ENCODE results near the gene EMC9. TPM values are rescaled to one million over a fixed set of nuclear protein-coding genes. Genes with fewer than 3 reads are reported as not detected.

Gene EMC9
- total and polyA plus RNA-seq, 2 donors (not counting 1 experiment from before 2014, with no cell fraction given) = 24.7 to 25.9 TPM

DNA sequence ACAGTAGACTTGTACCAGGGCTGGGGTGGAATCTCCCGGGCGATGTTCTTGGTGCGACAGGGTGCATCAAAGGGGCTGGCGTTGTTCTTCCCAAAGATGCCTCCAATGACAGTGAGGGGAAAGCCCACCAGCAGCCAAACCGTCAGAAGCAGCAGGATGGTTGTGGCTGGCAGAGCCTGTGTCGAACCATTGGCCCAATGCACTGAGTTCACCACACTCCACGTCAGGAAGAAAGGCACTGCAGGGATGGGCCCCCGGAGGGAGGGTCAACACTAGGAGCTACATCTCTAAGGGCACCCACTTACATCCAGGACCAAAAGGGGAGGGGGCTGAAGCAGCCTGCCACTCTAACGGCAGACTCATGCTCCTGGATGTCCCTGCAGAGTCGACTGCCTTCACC is 49.0 kb upstream of the EMC9 start:
- ChIA-PET CTCF (interaction anchor here (1.5 to 3.4 kb wide), 3 partner anchors 23 to 120 kb away, joined by 4 to 11 read pairs (median 5); partner anchors contain the start of genes CHMP4A, LTB4R2 and TINF2), POLR2A (interaction anchor here (1.3 kb wide), 1 partner anchor 23 kb away, joined by 3 read pairs; the partner anchor contains the start of gene CHMP4A)
- no peak overlapping the region for H3K27ac Mint-ChIP-seq
- ATAC-seq (ENCODE audit: low read depth) (no peak), DNase-seq (no peak)
- Histone ChIP-seq H2AFZ (ENCODE audit: insufficient read depth, low read depth, low read length, poor library complexity, severe bottlenecking) (no peak overlapping the region), H3K4me3 (ENCODE audit: control extremely low read depth in 1 of 5, extremely low read depth in 1 of 5, insufficient read depth in 1 of 5, low read depth in 2 of 5, low read length in 4 of 5) (no peak overlapping the region), H4K20me1 (ENCODE audit: control insufficient read depth, insufficient read depth, low read length, poor library complexity, severe bottlenecking) (no peaks in the 10 kb centered on the region), H3K4me2 (replicated peaks; ENCODE audit: low read depth, low read length, poor library complexity, severe bottlenecking) (no peak overlapping the region), H3K27ac (ENCODE audit: low read length in 2 of 2) (no peak overlapping the region), H3K4me1 (ENCODE audit: control insufficient read depth in 2 of 2, insufficient read depth in 2 of 2, low read length in 2 of 2) (peaks cover 25 to 29% of the 10 kb centered on the region in 2 donors), H3K36me3 (replicated peaks in 1 of 2; ENCODE audit: control extremely low read depth in 1 of 2, control insufficient read depth in 1 of 2, extremely low read depth in 1 of 2, insufficient read depth in 2 of 2, low read length in 1 of 2) (peaks cover 3 to 27% of the 10 kb centered on the region in 2 experiments), H3K79me2 (ENCODE audit: control insufficient read depth, insufficient read depth, low read length) (peaks cover 66% of the 10 kb centered on the region), H3K27me3 (replicated peaks in 1 of 4; ENCODE audit: control extremely low read depth in 1 of 4, control insufficient read depth in 3 of 4, insufficient read depth in 4 of 4, low read length in 3 of 4) (no peaks in the 10 kb centered on the region), H3K9me3 (ENCODE audit: control extremely low read depth in 1 of 3, control insufficient read depth in 2 of 3, insufficient read depth in 1 of 3, low read length in 2 of 3) (no peaks in the 10 kb centered on the region), H3K9ac (ENCODE audit: low read length) (no peak overlapping the region)
- H3K4me1 Mint-ChIP-seq = peaks cover 50% of the 10 kb centered on the region
- H3K27me3 Mint-ChIP-seq = no peaks in the 10 kb centered on the region
- no peak overlapping the region for H3K4me3 Mint-ChIP-seq
- WGBS (ENCODE audit: insufficient coverage) = 96% methylated on average over 8 of the region's 10 CpGs
- no peaks in the 10 kb centered on the region for H3K9me3 Mint-ChIP-seq (ENCODE audit: insufficient read depth)
- intact Hi-C loops (cut with micrococcal nuclease) = no loop called here
- TF ChIP-seq CTCF (IDR thresholded peaks at IDR 0.05) (no peak), EZH2 (IDR thresholded peaks at IDR 0.05; ENCODE audit: borderline replicate concordance, insufficient read depth, low read depth, low read length, poor library complexity, severe bottlenecking) (no peak)

DNA sequence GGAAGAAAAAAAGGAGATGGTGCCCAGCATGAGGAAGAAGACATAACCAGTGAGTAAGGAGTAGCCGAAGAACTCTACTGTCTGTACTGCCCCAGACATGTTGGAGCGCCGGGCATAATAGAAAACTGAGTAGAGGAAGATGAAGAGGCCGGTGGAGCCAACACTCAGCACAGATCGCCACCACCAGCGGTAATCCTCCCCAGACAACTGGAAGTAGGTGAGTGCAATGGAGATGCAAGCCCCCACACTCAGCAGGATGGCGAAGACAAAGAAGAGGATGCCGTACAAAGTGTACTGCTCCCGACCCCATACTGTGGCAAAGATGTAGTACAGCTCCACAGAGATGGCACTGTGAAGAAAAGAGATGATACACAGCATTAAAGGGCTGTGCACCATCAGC is 48.1 kb upstream of the EMC9 start:
- peaks cover 42% of the 10 kb centered on the region for H3K4me1 Mint-ChIP-seq
- peaks cover 21 to 23% of the 10 kb centered on the region in 2 donors for H3K4me1 ChIP-seq (ENCODE audit: control insufficient read depth in 2 of 2, insufficient read depth in 2 of 2, low read length in 2 of 2)
- WGBS (ENCODE audit: insufficient coverage) = 100% methylated on average over 1 of the region's 9 CpGs
- no peak for DNase-seq
- no peaks in the 10 kb centered on the region for H4K20me1 ChIP-seq (ENCODE audit: control insufficient read depth, insufficient read depth, low read length, poor library complexity, severe bottlenecking)
- H3K27ac ChIP-seq (ENCODE audit: low read length in 2 of 2) = peak overlapping the region; percentile 32 to 86
- H3K9ac ChIP-seq (ENCODE audit: low read length) = no peak overlapping the region
- ChIA-PET CTCF (interaction anchor here (0.7 to 3.7 kb wide), 9 partner anchors 24 to 121 kb away, joined by 3 to 21 read pairs (median 6); partner anchors contain the start of genes CHMP4A, CIDEB, IRF9 and LTB4R2), POLR2A (interaction anchor here (0.6 to 2.1 kb wide), 11 partner anchors 14 to 85 kb away, joined by 3 to 9 read pairs (median 4); partner anchors contain the start of genes CHMP4A, MDP1, PSME1 and PSME2)
- no peaks in the 10 kb centered on the region for H3K27me3 Mint-ChIP-seq
- peaks cover 3 to 36% of the 10 kb centered on the region in 2 experiments for H3K36me3 ChIP-seq (replicated peaks in 1 of 2; ENCODE audit: control extremely low read depth in 1 of 2, control insufficient read depth in 1 of 2, extremely low read depth in 1 of 2, insufficient read depth in 2 of 2, low read length in 1 of 2)
- peaks cover 65% of the 10 kb centered on the region for H3K79me2 ChIP-seq (ENCODE audit: control insufficient read depth, insufficient read depth, low read length)
- H2AFZ ChIP-seq (ENCODE audit: insufficient read depth, low read depth, low read length, poor library complexity, severe bottlenecking) = peak overlapping the region; percentile 76
- intact Hi-C loops (cut with micrococcal nuclease) = no loop called here
- H3K4me2 ChIP-seq (replicated peaks; ENCODE audit: low read depth, low read length, poor library complexity, severe bottlenecking) = peak overlapping the region; percentile 96
- no peaks in the 10 kb centered on the region for H3K27me3 ChIP-seq (replicated peaks in 1 of 4; ENCODE audit: control extremely low read depth in 1 of 4, control insufficient read depth in 3 of 4, insufficient read depth in 4 of 4, low read length in 3 of 4)
- peak overlapping the region; percentile 46 for H3K27ac Mint-ChIP-seq
- H3K9me3 ChIP-seq (ENCODE audit: control extremely low read depth in 1 of 3, control insufficient read depth in 2 of 3, insufficient read depth in 1 of 3, low read length in 2 of 3) = no peaks in the 10 kb centered on the region
- H3K4me3 Mint-ChIP-seq = no peak overlapping the region
- ATAC-seq (ENCODE audit: low read depth) = no peak
- TF ChIP-seq CTCF (IDR thresholded peaks at IDR 0.05) (no peak), EZH2 (IDR thresholded peaks at IDR 0.05; ENCODE audit: borderline replicate concordance, insufficient read depth, low read depth, low read length, poor library complexity, severe bottlenecking) (no peak)
- no peak overlapping the region for H3K4me3 ChIP-seq (ENCODE audit: control extremely low read depth in 1 of 5, extremely low read depth in 1 of 5, insufficient read depth in 1 of 5, low read depth in 2 of 5, low read length in 4 of 5)
- H3K9me3 Mint-ChIP-seq (ENCODE audit: insufficient read depth) = no peaks in the 10 kb centered on the region
